GM12873 (cell line): ENCODE data around the gene MAB21L3.

Source experiments
- CTCF ChIP-seq: IDR thresholded peaks from 2 replicates; pipeline ENCODE4 v1.5.1; 2012; ENCODE audit warnings: low read depth, mild to moderate bottlenecking, moderate library complexity, low read length, control low read depth; ENCODE audit not compliant: insufficient read depth; ENCODE audit errors: missing control alignments

The MAB21L3 gene

GRCh38 chr1:116123837-116124533, 12.8 kb downstream of the MAB21L3 start:
- TF ChIP-seq CTCF = no peak

GRCh38 chr1:116125758-116126157, 14.6 kb downstream of the MAB21L3 start:
- no peak for TF ChIP-seq CTCF

- TF ChIP-seq CTCF = no peak
These were observed 15.1 kb downstream of the MAB21L3 start for GRCh38 chr1:116126281-116126680.

- TF ChIP-seq CTCF = no peak
These were observed 16.1 kb downstream of the MAB21L3 start for GRCh38 chr1:116127123-116127847.

- TF ChIP-seq CTCF = no peak
These were observed 16.8 kb downstream of the MAB21L3 start for GRCh38 chr1:116127848-116128540.

GRCh38 chr1:116128664-116129063, 17.5 kb downstream of the MAB21L3 start:
- TF ChIP-seq CTCF = no peak

GRCh38 chr1:116129537-116129936, 18.3 kb downstream of the MAB21L3 start:
- TF ChIP-seq CTCF = no peak
